ENCODE data around the gene EDIL3.

- no peak for TF ChIP-seq PAX8 (IDR thresholded peaks at IDR 0.05)
- no peak for TF ChIP-seq CTCF (IDR thresholded peaks at IDR 0.05 in 2 of 3, conservative IDR thresholded peaks at IDR 0.05 in 1 of 3; ENCODE audit: control insufficient read depth in 2 of 3, extremely low read depth in 1 of 3, insufficient read depth in 1 of 3, low read depth in 3 of 3, low read length in 3 of 3)
- no peak for TF ChIP-seq CEBPZ (IDR thresholded peaks at IDR 0.05; ENCODE audit: low read depth, low read length)
Observed at GRCh38 chr5:84403773-84404172, 19.1 kb upstream of the EDIL3 start.
